CD14-positive monocyte (primary cell): Measurements from ENCODE around the gene CDK5RAP3. TPM values are rescaled to one million over a fixed set of nuclear protein-coding genes. Genes with fewer than 3 reads are reported as not detected.

Experiments
- DNase-seq, 3 donors: peaks; one replicate each; pipeline ENCODE4 v3.0.0-alpha.2; 2011 to 2022
- H2AFZ ChIP-seq: 2 replicates; pipeline ENCODE4 v1.6.0; 2012; ENCODE audit warnings: mild to moderate bottlenecking, low read depth, low read length, inconsistent platforms; ENCODE audit not compliant: insufficient read depth, poor library complexity, severe bottlenecking
- H3K27ac ChIP-seq, 2 donors: 1 replicate in 1 of 2; 2 replicates in 1 of 2; pipeline ENCODE4 v1.5.1; 2012 to 2013; ENCODE audit warnings: low read length in 2 of 2, control low read depth in 1 of 2, inconsistent platforms in 1 of 2, low read depth in 1 of 2, mild to moderate bottlenecking in 1 of 2
- H3K27me3 ChIP-seq, 2 donors: one replicate each; pipeline versions ENCODE4 v1.6.0 to v1.6.1; 2011 to 2013; ENCODE audit warnings: low read length in 2 of 2; ENCODE audit not compliant: control insufficient read depth in 2 of 2, insufficient read depth in 2 of 2
- H3K36me3 ChIP-seq, 2 donors: replicated peaks in 1 of 2; 1 replicate in 1 of 2; 2 replicates in 1 of 2; pipeline versions ENCODE4 v1.5.1 to v1.6.1; 2012 to 2013; ENCODE audit warnings: low read length in 2 of 2, control low read depth in 1 of 2, inconsistent platforms in 1 of 2, mild to moderate bottlenecking in 1 of 2; ENCODE audit not compliant: insufficient read depth in 2 of 2, control insufficient read depth in 1 of 2
- H3K4me1 ChIP-seq, 2 donors: 1 replicate in 1 of 2; 2 replicates in 1 of 2; pipeline versions ENCODE4 v1.5.1 to v1.6.1; 2012 to 2013; ENCODE audit warnings: low read length in 2 of 2, control low read depth in 1 of 2, inconsistent platforms in 1 of 2, mild to moderate bottlenecking in 1 of 2, moderate library complexity in 1 of 2; ENCODE audit not compliant: insufficient read depth in 2 of 2, control insufficient read depth in 1 of 2
- H3K4me2 ChIP-seq: replicated peaks from 2 replicates; pipeline ENCODE3; 2012; ENCODE audit warnings: low read length, moderate library complexity, mild to moderate bottlenecking; ENCODE audit not compliant: poor library complexity, severe bottlenecking; ENCODE audit errors: extremely low read depth
- H3K4me3 ChIP-seq, 3 experiments: fragments of 200-600 bp in 1 of 3; sonication (generic) in 1 of 3; replicated peaks in 1 of 3; 1 replicate in 2 of 3; 2 replicates in 1 of 3; pipeline ENCODE4 v1.5.1; 2011 to 2013; ENCODE audit warnings: low read length in 3 of 3, mild to moderate bottlenecking in 3 of 3, control low read depth in 2 of 3, low read depth in 2 of 3, inconsistent platforms in 1 of 3, moderate library complexity in 1 of 3
- H3K79me2 ChIP-seq: 2 replicates; pipeline ENCODE4 v1.6.0; 2012; ENCODE audit warnings: mild to moderate bottlenecking, control low read depth, inconsistent platforms, low read length, moderate library complexity; ENCODE audit not compliant: insufficient read depth
- H3K9ac ChIP-seq: 2 replicates; pipeline ENCODE4 v1.6.0; 2017; ENCODE audit warnings: low read length, mild to moderate bottlenecking; ENCODE audit not compliant: insufficient read depth, poor library complexity, severe bottlenecking
- H3K9me3 ChIP-seq, 2 donors: replicated peaks in 1 of 2; 1 replicate in 1 of 2; 2 replicates in 1 of 2; pipeline versions ENCODE4 v1.5.1 to v1.6.1; 2012 to 2013; ENCODE audit warnings: low read length in 2 of 2, control low read depth in 1 of 2; ENCODE audit not compliant: control insufficient read depth in 1 of 2, insufficient read depth in 1 of 2
- H4K20me1 ChIP-seq: 2 replicates; pipeline ENCODE4 v1.6.0; 2012; ENCODE audit warnings: mild to moderate bottlenecking, low read length, control low read depth, moderate library complexity; ENCODE audit not compliant: insufficient read depth
- H3K27ac Mint-ChIP-seq, 7 donors: one replicate each; pipeline ENCODE4 v1.8.0; 2020; ENCODE audit warnings: mild to moderate bottlenecking in 7 of 7, mixed read lengths in 7 of 7, moderate library complexity in 6 of 7, inconsistent platforms in 2 of 7
- H3K27me3 Mint-ChIP-seq, 3 donors: one replicate each; pipeline ENCODE4 v1.8.0; 2021 to 2022; ENCODE audit warnings: low read depth in 3 of 3, mild to moderate bottlenecking in 3 of 3, mixed read lengths in 3 of 3, moderate library complexity in 3 of 3, inconsistent platforms in 1 of 3
- H3K36me3 Mint-ChIP-seq, 2 donors: one replicate each; pipeline ENCODE4 v1.8.0; 2020; ENCODE audit warnings: mixed read lengths in 2 of 2, inconsistent platforms in 1 of 2, mild to moderate bottlenecking in 1 of 2
- H3K4me1 Mint-ChIP-seq: one replicate; pipeline ENCODE4 v1.8.0; 2020; ENCODE audit warnings: mild to moderate bottlenecking, mixed read lengths
- H3K4me3 Mint-ChIP-seq, 2 donors: one replicate each; pipeline ENCODE4 v1.8.0; 2020; ENCODE audit warnings: mild to moderate bottlenecking in 2 of 2, mixed read lengths in 2 of 2, moderate library complexity in 1 of 2
- H3K9me3 Mint-ChIP-seq, 7 donors: one replicate each; pipeline ENCODE4 v1.8.0; 2020 to 2022; ENCODE audit warnings: mixed read lengths in 7 of 7, mild to moderate bottlenecking in 6 of 7, moderate library complexity in 6 of 7, inconsistent platforms in 2 of 7
- WGBS: methylation state at CpG from one replicate; pipeline ENCODE4 v1.1.5; 2013; ENCODE audit warnings: missing lambda C conversion rate; ENCODE audit not compliant: insufficient coverage; 5-methylcytosine and 5-hydroxymethylcytosine counted together
- intact Hi-C, 2 donors: fragments of 100-400 bp; cut with micrococcal nuclease; formaldehyde crosslinking; loops; one replicate each; pipeline versions ENCODE4 v1.15.0 to v1.15.1; 2023
- polyA plus RNA-seq, 3 donors: library from polyadenylated mRNA; depleted of rRNA in 1 of 3; unstranded in 2 of 3; stranded (reverse) in 1 of 3; fragments of 300-500 nt in 2 of 3; fragments of >200 nt in 1 of 3; fragmentation: Illumina TruSeq in 2 of 3; gene quantifications; 1 replicate in 2 of 3; 2 replicates in 1 of 3; pipeline ENCODE4 v1.2.3, GENCODE V29; 2012 to 2021
- TF ChIP-seq, protein P1 (sequence below): fragments of 200-600 bp; IDR thresholded peaks from one replicate; pipeline ENCODE4 v1.8.0; 2022; ENCODE audit warnings: antibody characterized with exemption, mild to moderate bottlenecking

The CDK5RAP3 gene
- polyA plus RNA-seq, 3 donors, result 86.1 to 782 (median 94.4) TPM

- no peak overlapping the region for H3K4me3 Mint-ChIP-seq
Measured at GRCh38 chr17:47966079-47966519, 4.8 kb upstream of the CDK5RAP3 start.

GRCh38 chr17:47967607-47968252 is 3.2 kb upstream of the CDK5RAP3 start:
- Histone ChIP-seq H3K4me1 (peaks cover 20 to 22% of the 10 kb centered on the region in 2 donors), H2AFZ (no peak overlapping the region), H3K27me3 (no peaks in the 10 kb centered on the region), H3K27ac (no peak overlapping the region), H3K9ac (no peak overlapping the region), H3K4me3 (no peak overlapping the region), H3K79me2 (peaks cover 18% of the 10 kb centered on the region), H4K20me1 (no peaks in the 10 kb centered on the region), H3K36me3 (no peaks in the 10 kb centered on the region), H3K4me2 (no peak overlapping the region), H3K9me3 (no peaks in the 10 kb centered on the region)
- Mint-ChIP-seq H3K4me1 (peaks cover 23% of the 10 kb centered on the region), H3K4me3 (no peak overlapping the region), H3K27ac (no peak overlapping the region), H3K27me3 (peaks cover 2% of the 10 kb centered on the region in 3 donors), H3K36me3 (no peaks in the 10 kb centered on the region), H3K9me3 (peaks cover 0 to 2% (median 0%) of the 10 kb centered on the region in 7 donors)
- 81% methylated on average over 2 of the region's 5 CpGs for WGBS
- no peak for DNase-seq
- intact Hi-C loops, result no loop called here
- TF ChIP-seq, protein P1, sequence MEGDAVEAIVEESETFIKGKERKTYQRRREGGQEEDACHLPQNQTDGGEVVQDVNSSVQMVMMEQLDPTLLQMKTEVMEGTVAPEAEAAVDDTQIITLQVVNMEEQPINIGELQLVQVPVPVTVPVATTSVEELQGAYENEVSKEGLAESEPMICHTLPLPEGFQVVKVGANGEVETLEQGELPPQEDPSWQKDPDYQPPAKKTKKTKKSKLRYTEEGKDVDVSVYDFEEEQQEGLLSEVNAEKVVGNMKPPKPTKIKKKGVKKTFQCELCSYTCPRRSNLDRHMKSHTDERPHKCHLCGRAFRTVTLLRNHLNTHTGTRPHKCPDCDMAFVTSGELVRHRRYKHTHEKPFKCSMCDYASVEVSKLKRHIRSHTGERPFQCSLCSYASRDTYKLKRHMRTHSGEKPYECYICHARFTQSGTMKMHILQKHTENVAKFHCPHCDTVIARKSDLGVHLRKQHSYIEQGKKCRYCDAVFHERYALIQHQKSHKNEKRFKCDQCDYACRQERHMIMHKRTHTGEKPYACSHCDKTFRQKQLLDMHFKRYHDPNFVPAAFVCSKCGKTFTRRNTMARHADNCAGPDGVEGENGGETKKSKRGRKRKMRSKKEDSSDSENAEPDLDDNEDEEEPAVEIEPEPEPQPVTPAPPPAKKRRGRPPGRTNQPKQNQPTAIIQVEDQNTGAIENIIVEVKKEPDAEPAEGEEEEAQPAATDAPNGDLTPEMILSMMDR, result no peak

More at GRCh38 chr17:47966079-47966519, 4.8 kb upstream of the CDK5RAP3 start:
- Mint-ChIP-seq H3K27ac (no peak overlapping the region), H3K9me3 (peaks cover 0 to 2% (median 0%) of the 10 kb centered on the region in 7 donors), H3K27me3 (peaks cover 2 to 4% (median 4%) of the 10 kb centered on the region in 3 donors), H3K4me1 (peaks cover 9% of the 10 kb centered on the region), H3K36me3 (no peaks in the 10 kb centered on the region)
- Histone ChIP-seq H3K4me3 (no peak overlapping the region), H3K9me3 (no peaks in the 10 kb centered on the region), H3K27ac (no peak overlapping the region), H3K36me3 (no peaks in the 10 kb centered on the region), H2AFZ (no peak overlapping the region), H3K9ac (no peak overlapping the region), H3K27me3 (no peaks in the 10 kb centered on the region), H4K20me1 (no peaks in the 10 kb centered on the region), H3K4me1 (peaks cover 6 to 7% of the 10 kb centered on the region in 2 donors), H3K79me2 (peaks cover 2% of the 10 kb centered on the region), H3K4me2 (no peak overlapping the region)
- WGBS, result no CpG with 5 or more reads among the region's 1 CpG
- TF ChIP-seq, protein P1, result no peak
- no peak for DNase-seq
- intact Hi-C loops, result no loop called here
